ENCODE measurements around the gene QRFP. TPM values are rescaled to one million over a fixed set of nuclear protein-coding genes. Genes with fewer than 3 reads are reported as not detected.

Gene QRFP
- total RNA-seq, 4 donors from 2014 or later, result not detected

GRCh38 chr9:130861372-130862180, 35.0 kb downstream of the QRFP start:
- no peak for ATAC-seq
- peaks cover 0 to 23% of the 10 kb centered on the region in 2 donors for H3K36me3 ChIP-seq
- TF ChIP-seq POLR2A (IDR thresholded peaks at IDR 0.05), result no peak
- TF ChIP-seq, protein P1, sequence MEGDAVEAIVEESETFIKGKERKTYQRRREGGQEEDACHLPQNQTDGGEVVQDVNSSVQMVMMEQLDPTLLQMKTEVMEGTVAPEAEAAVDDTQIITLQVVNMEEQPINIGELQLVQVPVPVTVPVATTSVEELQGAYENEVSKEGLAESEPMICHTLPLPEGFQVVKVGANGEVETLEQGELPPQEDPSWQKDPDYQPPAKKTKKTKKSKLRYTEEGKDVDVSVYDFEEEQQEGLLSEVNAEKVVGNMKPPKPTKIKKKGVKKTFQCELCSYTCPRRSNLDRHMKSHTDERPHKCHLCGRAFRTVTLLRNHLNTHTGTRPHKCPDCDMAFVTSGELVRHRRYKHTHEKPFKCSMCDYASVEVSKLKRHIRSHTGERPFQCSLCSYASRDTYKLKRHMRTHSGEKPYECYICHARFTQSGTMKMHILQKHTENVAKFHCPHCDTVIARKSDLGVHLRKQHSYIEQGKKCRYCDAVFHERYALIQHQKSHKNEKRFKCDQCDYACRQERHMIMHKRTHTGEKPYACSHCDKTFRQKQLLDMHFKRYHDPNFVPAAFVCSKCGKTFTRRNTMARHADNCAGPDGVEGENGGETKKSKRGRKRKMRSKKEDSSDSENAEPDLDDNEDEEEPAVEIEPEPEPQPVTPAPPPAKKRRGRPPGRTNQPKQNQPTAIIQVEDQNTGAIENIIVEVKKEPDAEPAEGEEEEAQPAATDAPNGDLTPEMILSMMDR (IDR thresholded peaks at IDR 0.05 in 4 of 5, conservative IDR thresholded peaks at IDR 0.05 in 1 of 5), result no peak
- no peaks in the 10 kb centered on the region for H3K9me3 ChIP-seq
- DNase-seq, result no peak
- H3K27ac ChIP-seq, result peak overlapping the region; percentile 45 to 76 (median 66)
- intact Hi-C loops (cut with DNase I; ENCODE audit: low total_unique reads), result loop anchor here (2.0 kb wide), 2 partner anchors 81 to 149 kb away; no protein-coding TSS in a partner anchor
- no peaks in the 10 kb centered on the region for H3K27me3 ChIP-seq
- H3K4me1 ChIP-seq, result peaks cover 19 to 38% of the 10 kb centered on the region in 2 donors
- in situ Hi-C loops (cut with MboI; ENCODE audit: low sequenced_read_pairs in 4 of 4), result loop anchor here (5.0 to 10.0 kb wide), 3 partner anchors 89 to 157 kb away; no protein-coding TSS in a partner anchor
- H3K4me3 ChIP-seq, result no peak overlapping the region

GRCh38 chr9:130860458-130861316, 35.9 kb downstream of the QRFP start:
- Histone ChIP-seq H3K4me3 (peak overlapping the region in 2 of 4 donors; percentile 1 to 17), H3K27ac (peak overlapping the region; percentile 60 to 76 (median 70)), H3K4me1 (peaks cover 19 to 38% of the 10 kb centered on the region in 2 donors), H3K27me3 (no peaks in the 10 kb centered on the region), H3K36me3 (peaks cover 0 to 31% of the 10 kb centered on the region in 2 donors), H3K9me3 (no peaks in the 10 kb centered on the region)
- intact Hi-C loops (cut with DNase I; ENCODE audit: low total_unique reads), result loop anchor here (2.0 kb wide), 2 partner anchors 80 to 148 kb away; no protein-coding TSS in a partner anchor
- TF ChIP-seq, protein P1 (IDR thresholded peaks at IDR 0.05 in 4 of 5, conservative IDR thresholded peaks at IDR 0.05 in 1 of 5), result peak in 3 of 5 experiments; percentile 31 to 46 (median 38)
- TF ChIP-seq POLR2A (IDR thresholded peaks at IDR 0.05), result peak; percentile 5 to 27
- DNase-seq, result peak; percentile 74 to 82
- in situ Hi-C loops (cut with MboI; ENCODE audit: low sequenced_read_pairs in 4 of 4), result loop anchor here (5.0 to 10.0 kb wide), 3 partner anchors 88 to 156 kb away; no protein-coding TSS in a partner anchor
- ATAC-seq, result peak; percentile 83 to 88

GRCh38 chr9:130858739-130859705, 37.6 kb downstream of the QRFP start:
- peaks cover 19 to 38% of the 10 kb centered on the region in 2 donors for H3K4me1 ChIP-seq
- peaks cover 0 to 39% of the 10 kb centered on the region in 2 donors for H3K36me3 ChIP-seq
- in situ Hi-C loops (cut with MboI; ENCODE audit: low sequenced_read_pairs in 4 of 4) (no loop called here), intact Hi-C loops (cut with DNase I; ENCODE audit: low total_unique reads) (no loop called here)
- H3K27ac ChIP-seq, result peak overlapping the region; percentile 60 to 76 (median 70)
- TF ChIP-seq, protein P1 (IDR thresholded peaks at IDR 0.05 in 4 of 5, conservative IDR thresholded peaks at IDR 0.05 in 1 of 5), result no peak
- no peak for TF ChIP-seq POLR2A (IDR thresholded peaks at IDR 0.05)
- H3K4me3 ChIP-seq, result no peak overlapping the region
- H3K9me3 ChIP-seq, result no peaks in the 10 kb centered on the region
- H3K27me3 ChIP-seq, result no peaks in the 10 kb centered on the region
- DNase-seq (peak in 1 of 2 donors; percentile 34), ATAC-seq (no peak)

Data from gastrocnemius medialis (tissue), 4 donors.